Neural cell (in vitro differentiated cells): ENCODE measurements around the gene CHCHD3.

Experiments
- CTCF ChIP-seq: fragments of 450-650 bp; IDR thresholded peaks from 2 replicates; pipeline ENCODE4 v1.5.1; 2014; ENCODE audit warnings: antibody characterized with exemption, mild to moderate bottlenecking, moderate library complexity; ENCODE audit not compliant: poor library complexity, severe bottlenecking
- EP300 ChIP-seq: fragments of 450-650 bp; conservative IDR thresholded peaks from 2 replicates; pipeline ENCODE4 v1.6.1; 2014; ENCODE audit warnings: antibody characterized with exemption, mild to moderate bottlenecking, moderate library complexity; ENCODE audit not compliant: poor library complexity, severe bottlenecking
- POLR2AphosphoS5 ChIP-seq: IDR thresholded peaks from 2 replicates; pipeline ENCODE4 v1.6.1; 2012
- REST ChIP-seq: IDR thresholded peaks from 2 replicates; pipeline ENCODE4 v1.6.1; 2012; ENCODE audit warnings: borderline replicate concordance

- no peak for TF ChIP-seq CTCF
- TF ChIP-seq EP300 = no peak
- no peak for TF ChIP-seq REST
- no peak for TF ChIP-seq POLR2AphosphoS5
Measured at GRCh38 chr7:133025056-133025455, 56.8 kb downstream of the CHCHD3 start.
